HG03378 (cell line): ENCODE data around the gene AURKAIP1.

Experiments
- ATAC-seq: cut with Tn5 transposase; IDR thresholded peaks from one replicate; pipeline ENCODE4 v1.9.1; 2021; ENCODE audit warnings: mild to moderate bottlenecking, moderate library complexity; ENCODE audit not compliant: unreplicated experiment

AURKAIP1 gene

DNA sequence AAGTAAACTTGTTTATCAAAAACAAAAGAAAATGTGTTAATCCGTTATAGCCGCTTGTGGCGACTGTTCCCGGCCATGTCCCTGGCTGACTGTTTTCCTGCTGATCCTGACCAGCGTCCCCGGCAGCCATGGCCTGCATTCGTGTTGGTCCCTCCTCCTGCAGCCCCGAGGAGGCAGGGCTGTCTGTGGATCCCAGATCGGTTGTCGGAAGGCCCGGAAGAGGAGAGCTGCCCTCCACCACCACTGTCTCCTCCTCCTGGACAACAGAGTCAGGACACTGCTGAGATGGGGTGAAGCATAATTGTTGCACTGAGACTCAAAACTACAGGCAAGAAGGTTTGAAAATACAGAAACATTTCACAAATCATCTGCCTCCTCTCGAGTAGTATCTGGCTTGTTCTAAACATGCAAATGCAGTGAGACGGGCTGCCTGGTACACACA is 13.0 kb downstream of the AURKAIP1 start:
- no peak for ATAC-seq

DNA sequence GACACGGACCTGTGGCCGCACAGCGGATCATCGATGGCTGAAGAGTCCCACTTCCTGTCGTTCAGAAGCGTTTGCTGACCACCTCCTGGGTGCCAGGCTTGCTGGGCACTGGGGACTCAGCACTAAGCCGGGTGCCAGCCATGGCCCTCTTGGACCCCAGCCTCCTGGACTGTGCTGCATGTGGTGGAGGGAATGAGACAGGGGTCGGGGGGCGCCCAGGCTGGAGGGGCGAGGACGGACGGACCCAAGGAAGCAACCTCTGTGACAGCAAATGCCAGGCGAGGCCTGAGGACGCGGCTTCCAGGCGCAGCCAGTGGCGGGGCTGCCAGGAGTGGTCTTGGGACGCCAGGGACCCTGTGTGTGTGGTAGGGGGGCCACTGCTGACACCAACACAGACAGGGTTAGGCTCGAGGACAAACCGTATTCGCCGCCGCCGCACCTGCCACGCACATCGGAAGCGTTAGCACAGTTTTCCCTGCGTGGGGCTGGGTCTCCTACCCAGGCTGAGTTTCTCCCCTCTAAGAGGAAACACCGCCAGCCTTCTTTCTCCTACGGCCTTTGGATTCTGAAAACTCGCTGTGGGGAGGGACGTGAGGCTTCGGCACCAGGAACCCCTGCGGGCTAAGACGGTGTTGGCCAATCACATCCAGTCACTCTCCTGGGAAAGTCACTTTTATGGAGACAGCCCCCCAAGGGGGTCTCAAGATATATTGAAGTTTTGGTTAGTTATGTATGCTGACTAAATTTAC is 13.6 kb downstream of the AURKAIP1 start:
- ATAC-seq, result no peak

DNA sequence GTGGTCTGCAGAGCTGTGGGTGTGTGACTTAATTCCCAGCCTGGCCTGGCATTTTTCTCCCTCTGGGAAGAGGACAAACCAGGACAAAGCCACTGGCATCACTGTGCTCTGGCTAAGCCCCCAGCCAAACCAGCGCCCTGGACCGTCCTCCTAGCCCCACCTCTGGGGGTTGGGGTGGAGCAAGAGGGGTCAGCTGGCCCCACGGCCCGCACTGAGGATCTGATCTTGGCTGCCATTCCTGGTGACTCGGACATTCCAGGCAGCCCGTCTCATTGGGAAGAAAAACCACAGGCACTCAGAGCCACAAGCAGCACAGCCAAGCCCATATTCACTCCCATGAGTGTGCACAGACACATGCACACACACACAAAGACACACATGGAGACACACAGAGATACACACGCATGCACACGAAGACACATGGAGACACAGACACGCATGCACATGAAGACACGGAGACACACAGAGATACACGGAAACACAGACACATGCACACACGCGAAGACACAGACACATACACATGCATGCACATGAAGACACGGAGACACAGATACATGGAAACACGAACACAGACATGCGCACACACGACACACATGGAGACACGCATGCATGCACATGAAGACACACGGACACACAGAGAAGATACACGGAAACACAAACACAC is 14.4 kb downstream of the AURKAIP1 start:
- no peak for ATAC-seq

DNA sequence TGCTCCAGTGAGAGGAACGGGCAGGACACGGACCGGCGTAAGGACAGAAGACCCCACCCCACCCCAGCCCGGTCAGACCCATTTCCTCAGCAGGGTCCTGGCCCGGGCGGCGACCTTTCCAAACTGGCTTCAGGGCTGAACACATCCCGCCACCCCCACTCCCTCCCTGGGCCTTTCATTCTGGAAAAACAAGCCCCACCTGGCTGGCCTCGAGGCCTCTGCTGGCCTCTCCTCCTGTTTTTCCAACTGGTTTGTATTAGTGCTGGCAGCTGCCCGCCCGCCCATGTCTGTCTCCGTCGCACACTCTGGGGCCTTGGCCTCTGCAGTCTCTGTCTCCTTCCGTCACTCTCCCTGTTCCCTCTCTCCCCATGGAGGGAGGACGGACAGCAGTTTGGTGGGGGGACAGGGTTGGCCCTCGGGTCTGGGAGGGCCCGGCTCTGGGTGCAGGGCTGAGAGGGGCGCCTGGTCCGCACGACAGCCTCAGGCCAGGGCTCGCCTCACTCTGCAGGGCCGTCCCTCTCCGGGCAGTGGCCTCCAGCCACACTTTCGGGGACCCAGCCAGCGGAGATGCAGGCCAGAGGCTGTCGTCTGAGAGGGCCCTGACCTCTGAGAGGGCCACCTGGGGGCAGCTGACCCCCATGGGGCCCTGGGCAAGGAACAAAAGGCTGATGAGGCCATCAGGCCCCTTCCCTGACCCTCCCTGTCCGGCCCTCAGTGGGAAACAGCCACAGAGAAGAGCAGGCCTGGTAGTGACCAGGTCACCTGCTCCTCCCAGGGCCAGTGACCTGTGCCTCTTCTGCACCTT is 15.1 kb downstream of the AURKAIP1 start:
- ATAC-seq, result no peak

DNA sequence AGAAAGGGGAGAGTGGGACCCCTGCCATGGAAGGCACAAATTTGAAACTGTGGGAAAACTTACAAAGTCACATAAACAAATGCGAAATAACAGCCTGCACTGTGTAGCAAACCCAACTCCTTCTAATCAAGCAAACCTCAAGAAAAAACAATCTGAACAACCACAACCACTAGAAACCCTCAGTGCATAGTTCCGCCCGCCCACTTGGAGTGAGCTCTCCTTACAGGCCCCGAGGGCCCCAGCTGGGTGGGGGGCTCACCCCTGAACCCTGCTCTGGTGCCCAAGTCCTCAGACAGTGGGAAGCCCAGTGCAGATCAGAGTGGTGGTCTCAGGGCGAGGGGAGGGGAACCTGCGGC is 15.7 kb downstream of the AURKAIP1 start:
- ATAC-seq, result no peak

DNA sequence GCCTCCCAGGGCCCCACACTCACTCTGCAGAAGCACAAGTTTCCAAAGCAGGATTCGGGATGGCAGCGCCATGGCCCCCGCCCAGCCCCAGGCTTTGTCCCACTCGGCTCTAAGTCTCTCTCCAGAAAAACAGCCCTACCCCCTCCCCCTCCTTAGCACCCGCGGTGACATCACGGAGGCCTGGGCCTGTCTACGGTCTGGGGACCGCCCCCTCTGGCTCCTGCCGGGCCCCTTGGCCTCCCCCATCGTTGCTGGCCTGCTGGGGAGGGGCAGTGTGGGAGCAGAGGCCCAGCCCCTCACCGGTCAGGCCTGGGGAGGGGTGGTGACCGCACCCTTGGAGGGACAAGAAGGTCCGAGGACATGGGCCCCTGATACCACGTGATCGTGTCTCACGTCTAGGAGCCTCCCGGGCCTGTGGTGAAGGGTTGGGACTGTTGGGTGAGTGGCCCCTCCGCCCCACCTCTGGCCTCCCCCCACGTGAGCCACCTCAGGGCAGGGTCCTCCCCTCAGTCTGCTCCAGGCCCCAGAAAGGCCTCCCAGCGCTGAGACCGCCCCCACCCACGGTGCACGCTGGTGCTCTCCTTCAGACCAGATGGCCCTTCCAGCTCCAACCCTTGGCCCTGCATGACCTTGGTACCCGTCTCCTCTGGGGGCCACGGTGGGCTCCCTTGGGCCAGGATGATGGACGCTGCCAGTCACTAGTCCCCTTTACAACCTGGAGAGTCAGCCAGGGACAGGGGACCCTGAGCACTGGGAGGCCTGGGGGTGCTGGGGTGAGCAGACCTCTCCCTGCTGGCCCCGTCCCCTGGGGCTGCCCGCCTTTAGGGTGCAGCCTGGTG is 16.4 kb downstream of the AURKAIP1 start, which contains the start of gene MXRA8:
Gene MXRA8 (minus strand): TSS at position 123 of the 839 bp plus-strand sequence. CDS start 51 bp downstream, at position 72.
- no peak for ATAC-seq

DNA sequence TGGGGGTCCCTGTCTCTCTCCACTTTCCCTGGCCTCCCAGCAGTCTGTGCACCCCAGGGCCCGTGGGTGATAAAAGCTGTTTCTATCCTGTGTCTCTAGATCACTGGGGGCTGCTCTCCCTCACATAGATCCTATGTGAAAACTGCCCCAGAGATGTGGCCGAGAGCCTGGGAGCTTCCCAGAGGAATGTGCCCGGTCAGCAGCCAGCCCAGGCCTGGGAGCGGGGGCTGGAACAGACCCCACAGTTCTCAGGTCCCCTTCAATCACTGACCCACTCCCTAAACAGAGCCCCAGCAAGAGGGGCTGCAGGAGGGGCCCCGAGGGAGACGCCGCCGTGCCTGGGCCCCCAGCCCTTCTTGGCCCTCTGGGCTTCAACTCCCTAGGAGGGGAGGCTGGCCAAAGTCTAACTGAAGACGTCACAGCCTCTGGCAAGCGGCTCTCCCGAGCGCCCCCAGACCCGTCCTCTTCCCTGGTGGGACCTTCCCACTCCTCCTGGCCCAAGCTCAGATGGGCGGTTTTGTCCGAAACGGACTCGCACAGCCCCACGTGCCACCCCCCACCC is 17.1 kb downstream of the AURKAIP1 start:
- ATAC-seq, result no peak

DNA sequence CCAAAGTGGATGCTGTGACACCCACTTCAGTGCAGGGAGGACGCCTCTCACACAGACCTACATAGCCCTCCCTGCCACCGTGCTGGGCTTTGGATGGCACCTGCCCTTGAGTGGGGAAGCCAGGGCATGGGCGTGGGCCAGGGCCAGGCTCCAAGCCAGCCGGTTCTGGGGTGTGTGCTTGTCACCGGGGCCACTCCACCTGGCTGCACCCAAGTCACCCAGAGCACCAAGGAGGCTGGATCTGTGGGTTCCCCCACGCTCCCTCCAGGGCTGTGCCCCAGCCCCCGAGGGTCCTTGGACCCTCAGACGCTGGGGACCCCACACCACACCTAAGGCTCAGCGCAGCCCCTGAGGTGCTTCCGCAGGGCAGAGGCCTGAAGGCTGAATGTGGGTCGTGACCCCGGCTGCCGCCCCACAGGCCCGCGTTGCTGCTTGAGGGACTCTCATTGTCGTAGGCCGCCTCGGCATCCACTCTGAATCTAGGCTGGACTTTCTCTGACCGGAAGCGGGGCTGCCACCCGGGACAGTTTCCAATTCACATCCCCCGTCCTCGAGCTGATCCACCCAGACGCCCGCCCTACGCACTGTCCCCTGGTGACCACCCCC is 18.1 kb downstream of the AURKAIP1 start:
- no peak for ATAC-seq

DNA sequence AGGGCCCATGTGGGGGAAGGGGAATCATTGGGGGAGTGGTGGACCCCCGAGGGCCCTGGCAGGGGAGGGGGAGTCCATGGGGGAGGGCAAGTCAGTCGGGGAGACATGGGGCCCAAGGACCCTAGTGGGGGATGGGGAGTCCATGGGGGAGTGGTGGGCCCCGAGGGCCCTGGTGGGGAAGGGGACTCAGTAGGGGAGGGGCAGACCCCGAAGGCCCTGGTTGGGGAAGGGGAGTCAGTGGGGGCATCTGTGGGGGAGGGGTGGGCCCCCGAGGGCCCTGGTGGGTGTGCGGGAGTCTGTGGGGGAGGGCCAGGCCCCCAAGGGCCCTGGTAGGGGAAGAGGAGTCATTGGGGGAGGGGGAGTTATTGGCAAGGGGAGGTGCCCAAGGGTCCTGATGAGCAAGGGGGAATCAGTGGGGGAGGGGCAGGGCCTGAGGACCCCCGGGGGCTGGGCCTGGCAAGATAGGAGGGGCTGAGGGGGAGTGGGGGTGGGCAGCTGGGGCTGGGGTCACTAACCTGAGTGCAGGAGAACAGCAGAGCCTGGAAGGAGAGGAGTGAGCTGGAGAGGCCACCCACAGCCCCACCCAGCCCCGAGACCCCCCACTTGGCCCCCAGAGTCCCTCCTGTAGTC is 18.7 kb downstream of the AURKAIP1 start:
- no peak for ATAC-seq

DNA sequence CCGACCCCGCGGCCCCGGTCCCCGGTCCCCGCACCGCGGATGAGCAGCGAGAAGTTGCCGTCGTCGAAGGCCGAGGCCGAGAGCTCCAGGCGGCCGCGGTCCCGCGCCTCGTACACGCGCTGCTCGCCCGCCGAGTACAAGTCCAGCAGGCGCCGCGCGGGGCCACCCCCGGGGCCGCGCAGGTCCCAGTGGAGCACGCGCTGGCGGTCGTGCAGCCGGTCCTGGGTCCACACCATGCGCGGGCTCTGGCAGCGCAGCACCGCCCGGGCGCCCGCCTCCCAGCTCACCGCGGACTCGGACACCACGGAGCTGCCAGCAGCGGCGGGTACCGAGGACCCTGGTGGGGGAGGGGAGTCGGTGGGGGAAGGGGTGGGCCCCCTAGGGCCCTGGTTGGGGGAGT is 19.6 kb downstream of the AURKAIP1 start:
- no peak for ATAC-seq

DNA sequence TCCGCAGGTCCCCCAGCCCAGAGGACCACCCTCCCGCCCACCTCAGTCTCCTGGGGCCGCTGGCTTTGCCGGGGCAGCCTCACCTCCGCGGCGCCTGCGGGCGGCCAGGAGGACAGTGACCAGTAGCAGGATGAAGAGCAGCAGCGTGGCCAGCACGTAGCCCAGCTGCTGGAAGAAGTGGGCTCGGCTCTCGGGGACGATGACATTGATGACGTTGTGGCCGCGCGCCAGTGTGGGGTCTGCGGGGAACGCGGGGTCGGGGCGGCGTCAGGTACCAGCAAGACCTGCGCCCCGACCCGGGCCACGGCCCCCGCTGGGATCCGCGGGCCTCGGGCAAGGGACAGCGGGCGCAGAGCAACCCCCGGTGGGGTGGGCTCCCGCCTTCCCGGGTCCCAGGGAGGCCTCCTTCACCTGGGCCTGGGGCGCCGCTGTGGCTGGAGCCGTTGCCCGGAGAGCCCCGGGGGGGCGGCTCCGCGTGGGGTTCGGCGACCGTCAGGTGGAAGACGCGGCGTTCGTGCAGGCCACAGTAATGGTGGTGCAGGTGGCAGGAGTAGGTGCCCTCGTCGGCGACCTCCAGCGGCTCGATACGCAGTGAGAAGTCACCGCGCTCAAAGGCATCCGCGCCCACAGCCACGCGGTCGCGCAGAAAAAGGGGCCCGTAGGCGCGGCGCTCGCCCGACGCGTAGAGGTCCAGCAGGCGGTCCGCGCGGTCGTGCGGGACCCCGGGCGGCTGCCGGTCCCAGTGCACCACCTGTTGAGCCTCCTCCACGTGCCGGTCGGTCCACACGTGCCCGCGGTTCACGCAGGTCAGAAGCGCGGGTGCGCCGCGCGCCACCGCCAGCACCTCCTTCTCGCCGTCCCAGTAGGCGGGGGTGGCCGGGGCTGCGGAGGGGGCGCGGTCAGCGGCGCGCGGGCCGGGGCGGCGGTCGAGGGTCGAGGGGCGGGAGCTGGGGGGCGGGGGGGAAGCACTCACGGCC is 20.4 kb downstream of the AURKAIP1 start:
- ATAC-seq, result no peak

DNA sequence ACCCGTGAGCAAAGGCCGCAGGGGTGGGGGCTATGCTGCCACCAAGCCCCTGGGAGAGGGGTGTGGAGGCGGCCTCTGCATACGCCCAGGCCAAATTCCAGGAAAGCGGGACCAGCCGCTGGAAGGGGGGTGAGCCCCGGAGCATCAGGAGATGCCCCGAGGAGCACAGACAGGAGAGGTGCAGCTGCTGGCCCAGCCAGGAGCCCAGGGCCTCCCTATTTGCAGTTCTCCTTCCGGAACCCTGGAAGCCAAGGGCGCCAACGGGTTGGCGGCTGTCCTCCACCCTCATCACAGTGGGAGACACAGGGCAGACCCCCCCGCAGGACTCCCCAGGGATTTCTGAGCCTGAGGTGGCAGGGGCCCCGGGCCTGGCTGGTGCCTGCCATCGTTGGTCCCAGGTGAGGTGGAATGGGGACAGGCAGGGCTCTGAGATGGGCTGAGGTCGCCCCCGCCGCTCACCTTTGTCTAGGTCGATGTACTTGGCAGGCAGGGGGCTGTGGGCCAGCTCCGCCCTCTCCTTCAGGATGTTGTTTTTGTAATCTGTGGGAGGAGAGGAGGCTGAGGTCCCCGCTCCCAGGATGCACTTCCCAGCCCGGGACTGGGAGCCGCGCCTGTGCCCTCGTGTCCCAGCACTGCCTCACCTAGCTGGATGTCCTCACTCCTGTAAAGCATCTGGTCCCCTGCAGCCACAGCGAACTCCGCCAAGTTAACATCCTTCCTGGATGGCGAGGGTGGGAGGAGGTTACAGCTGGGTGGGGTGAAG is 21.4 kb downstream of the AURKAIP1 start:
- no peak for ATAC-seq

DNA sequence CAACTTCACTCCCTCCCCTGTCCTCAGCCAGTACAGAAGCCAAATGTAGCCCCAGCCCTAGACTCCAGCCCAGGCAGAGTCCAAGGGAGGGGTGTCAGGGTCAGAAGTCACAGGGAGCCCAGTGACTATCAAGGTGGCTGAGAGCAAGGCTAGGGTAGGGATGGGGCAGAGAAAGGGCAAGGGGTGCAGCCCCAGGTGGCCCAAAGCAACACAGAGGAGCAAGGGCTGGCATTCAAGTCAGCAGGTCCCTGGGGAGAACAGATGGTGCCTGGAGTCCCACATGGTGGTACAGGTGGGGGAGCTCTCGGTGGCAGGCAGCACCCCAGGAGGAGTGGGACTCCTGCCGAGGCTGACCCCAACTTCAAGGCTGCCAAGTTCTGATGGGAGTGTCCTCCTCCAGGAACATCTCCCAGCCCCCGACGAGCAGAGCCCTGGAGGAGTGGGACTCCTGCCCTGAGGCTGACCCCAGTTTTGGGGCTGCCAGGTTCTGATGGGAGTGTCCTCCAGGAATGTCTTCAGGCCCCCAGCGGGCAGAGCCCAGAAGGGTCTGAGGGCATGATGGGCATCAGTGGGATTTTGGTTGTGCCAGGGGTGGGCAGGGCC is 22.1 kb downstream of the AURKAIP1 start:
- ATAC-seq, result no peak

DNA sequence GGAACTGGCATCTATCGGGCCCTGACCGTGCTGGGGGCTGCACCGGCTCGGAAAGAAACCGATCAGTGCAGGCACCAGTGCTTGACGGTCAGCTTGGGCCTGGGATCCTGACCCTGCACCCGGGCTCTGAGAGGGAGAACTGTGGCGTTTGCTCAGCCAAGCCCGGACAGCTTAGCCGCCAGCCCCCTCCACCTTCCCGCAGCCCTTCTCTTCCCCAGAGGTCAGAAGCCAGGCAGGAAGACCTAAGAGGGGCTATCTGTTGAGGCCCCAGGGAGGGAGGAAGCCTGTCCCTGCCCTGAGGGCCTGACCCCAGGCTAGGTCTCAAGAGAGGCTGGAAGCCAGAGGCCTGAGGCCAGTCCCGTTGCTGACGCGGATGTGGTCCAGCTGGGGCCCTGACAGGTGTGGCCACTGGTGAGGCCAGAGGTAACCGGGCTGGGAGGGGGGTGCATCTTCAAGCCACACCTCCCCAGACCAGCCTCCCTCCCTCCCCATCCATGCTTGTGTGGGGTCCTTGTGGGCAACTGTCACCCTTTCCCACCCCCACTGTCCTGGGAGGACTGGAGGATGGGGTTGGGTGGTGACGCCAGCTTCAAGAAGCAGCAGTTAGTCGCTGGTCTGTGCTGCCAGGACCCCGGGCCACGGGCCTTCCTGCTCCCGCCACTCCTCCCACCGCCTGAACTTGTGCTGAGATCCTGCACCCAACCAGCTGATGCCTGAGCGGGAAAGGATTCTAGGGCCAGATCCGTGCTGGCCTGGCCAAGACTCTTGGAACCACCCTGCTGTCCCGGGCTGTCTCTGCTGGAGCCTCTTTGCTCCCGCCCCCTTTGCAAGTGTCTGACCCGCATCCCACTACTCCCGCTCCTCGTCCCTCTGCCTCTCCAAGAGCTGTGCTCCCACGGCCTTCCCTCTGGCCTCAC is 23.2 kb downstream of the AURKAIP1 start:
- no peak for ATAC-seq

DNA sequence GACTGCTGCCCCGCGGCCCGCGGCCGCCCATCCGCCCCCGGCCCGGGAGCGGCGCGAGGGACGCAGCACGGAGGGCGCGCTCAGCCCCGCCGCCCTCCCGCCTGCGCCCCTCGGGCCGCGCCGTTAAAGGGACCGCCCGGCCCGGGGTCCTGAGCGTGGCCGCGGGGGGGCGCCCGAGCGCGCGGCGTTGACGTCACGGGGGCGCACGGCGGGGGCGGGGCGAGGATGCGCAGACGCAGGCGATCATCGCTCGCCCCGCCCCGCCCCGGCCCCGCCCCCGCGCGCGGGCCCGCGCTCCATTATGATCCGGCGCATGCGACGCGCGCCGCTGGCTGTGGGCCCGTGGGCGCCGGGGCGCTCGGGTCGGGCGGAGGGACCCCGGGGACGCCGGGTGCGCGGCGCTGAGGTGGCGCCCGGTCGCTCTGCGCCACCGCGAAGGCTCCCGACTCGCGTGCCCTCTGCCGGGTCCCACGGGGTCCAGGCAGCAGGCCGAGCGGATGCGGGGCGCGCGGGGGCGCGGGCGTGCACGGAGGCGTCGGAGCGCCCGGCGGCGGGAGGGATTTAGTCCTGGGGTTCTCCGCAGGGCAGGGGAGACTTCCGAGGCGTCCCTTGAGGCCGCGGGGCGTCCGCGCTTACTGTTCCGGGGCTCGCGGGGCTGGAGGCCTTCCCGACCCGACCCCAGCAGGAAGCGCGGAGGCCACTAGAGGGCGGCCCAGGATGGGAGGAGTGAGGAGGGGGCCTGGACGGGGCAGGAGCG is 25.6 kb downstream of the AURKAIP1 start, which contains the start of gene DVL1:
Gene DVL1 (minus strand): TSS at position 163 of the 757 bp plus-strand sequence. CDS start 353 bp downstream, outside the sequence.
- no peak for ATAC-seq
